Mononuclear cell (primary cell): Measurements from ENCODE around the gene SRRM3. TPM values are rescaled to one million over a fixed set of nuclear protein-coding genes. Genes with fewer than 3 reads are reported as not detected.
"Not testable (repeated sequence)": the region's sequence is repeated elsewhere in the genome, so short reads cannot be mapped to it uniquely, and the experiment has no call there.

Experiments
- H3K27me3 ChIP-seq: 2 replicates; pipeline ENCODE4 v1.6.0; 2011; ENCODE audit warnings: low read length, control low read depth; ENCODE audit not compliant: insufficient read depth
- H3K4me1 ChIP-seq: 2 replicates; pipeline ENCODE4 v1.5.1; 2011; ENCODE audit warnings: mild to moderate bottlenecking, low read length, control low read depth; ENCODE audit not compliant: insufficient read depth
- H3K4me3 ChIP-seq: 2 replicates; pipeline ENCODE4 v1.5.1; 2011; ENCODE audit warnings: mild to moderate bottlenecking, low read length, moderate library complexity
- H3K9me3 ChIP-seq: 2 replicates; pipeline ENCODE4 v1.5.1; 2011; ENCODE audit warnings: low read depth, mild to moderate bottlenecking, control low read depth, low read length
- total RNA-seq: library from RNA; depleted of rRNA; stranded (reverse); fragments of >200 nt; gene quantifications from one replicate; pipeline ENCODE4 v1.2.3, GENCODE V29; 2012

Gene SRRM3
- total RNA-seq, 1 donor = not detected

- H3K9me3 ChIP-seq = no peaks in the 10 kb centered on the region
- no peak overlapping the region for H3K4me3 ChIP-seq
- H3K27me3 ChIP-seq = no peaks in the 10 kb centered on the region
- H3K4me1 ChIP-seq = peaks cover 35% of the 10 kb centered on the region
Observed at GRCh38 chr7:76334320-76334967, 132.7 kb downstream of the SRRM3 start.

GRCh38 chr7:76335417-76335816 lies 133.7 kb downstream of the SRRM3 start:
- H3K4me3 ChIP-seq, H3K27me3 ChIP-seq, H3K9me3 ChIP-seq: not testable (repeated sequence)
- H3K4me1 ChIP-seq = peaks cover 35% of the 10 kb centered on the region

GRCh38 chr7:76336094-76336493 lies 134.4 kb downstream of the SRRM3 start:
- H3K4me1 ChIP-seq = peaks cover 40% of the 10 kb centered on the region
- no peaks in the 10 kb centered on the region for H3K9me3 ChIP-seq
- no peak overlapping the region for H3K4me3 ChIP-seq
- H3K27me3 ChIP-seq = no peaks in the 10 kb centered on the region

Other genes starting within 250 kb of the SRRM3 start
- 10.9 TPM for gene TMEM120A, start 207.3 kb upstream of the SRRM3 start, total RNA-seq
- 10.8 TPM for gene STYXL1, start 153.9 kb upstream of the SRRM3 start, total RNA-seq
- gene MDH2, start 153.8 kb upstream of the SRRM3 start, total RNA-seq = 28.2 TPM
- gene HSPB1, start 100.8 kb downstream of the SRRM3 start, total RNA-seq = 4.5 TPM
- gene YWHAG, start 157.1 kb downstream of the SRRM3 start, total RNA-seq = 23.5 TPM
- gene SSC4D, start 207.8 kb downstream of the SRRM3 start, total RNA-seq = not detected
- gene ZP3, start 223.1 kb downstream of the SRRM3 start, total RNA-seq = 1.7 TPM